ENCODE results near the gene CT45A7. TPM values are rescaled to one million over a fixed set of nuclear protein-coding genes. Genes with fewer than 3 reads are reported as not detected.
"Not testable (repeated sequence)": the region's sequence is repeated elsewhere in the genome, so short reads cannot be mapped to it uniquely, and the experiment has no call there.

Gene CT45A7, protein sequence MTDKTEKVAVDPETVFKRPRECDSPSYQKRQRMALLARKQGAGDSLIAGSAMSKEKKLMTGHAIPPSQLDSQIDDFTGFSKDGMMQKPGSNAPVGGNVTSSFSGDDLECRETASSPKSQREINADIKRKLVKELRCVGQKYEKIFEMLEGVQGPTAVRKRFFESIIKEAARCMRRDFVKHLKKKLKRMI
- total RNA-seq, result not detected

DNA sequence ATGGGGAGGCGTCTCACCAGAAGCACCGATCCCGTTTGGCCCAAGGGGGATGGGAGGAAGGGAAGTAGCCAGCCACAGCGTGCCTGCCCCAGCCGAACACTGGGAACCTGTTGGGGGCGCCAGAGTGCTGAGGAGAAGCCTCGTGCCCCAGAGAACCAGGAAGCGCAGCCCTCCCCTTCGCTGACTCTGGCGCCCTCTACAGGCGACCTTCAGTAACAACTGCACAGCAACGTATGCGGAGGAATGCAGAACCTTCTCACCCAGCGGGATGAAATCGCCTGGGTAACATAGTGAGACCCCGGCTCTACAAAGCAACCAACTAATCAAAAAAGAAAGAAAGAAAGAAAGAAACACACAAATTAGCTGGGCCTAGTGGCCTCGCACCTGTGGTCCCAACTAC is at the start of gene CT45A7:
Gene CT45A7 (minus strand): TSS at position 101 of the 400 bp plus-strand sequence. CDS start 3,747 bp downstream, outside the sequence.
- H3K4me3 ChIP-seq; H3K9me3 ChIP-seq; ATAC-seq (ENCODE audit: insufficient number of reproducible peaks, low FRiP score, low read depth); H3K27ac ChIP-seq; H3K36me3 ChIP-seq; H3K4me1 ChIP-seq (ENCODE audit: control insufficient read depth in 1 of 2, low read depth in 2 of 2); DNase-seq (ENCODE audit: low spot score); H3K27me3 ChIP-seq (replicated peaks; ENCODE audit: insufficient read depth): not testable (repeated sequence)

DNA sequence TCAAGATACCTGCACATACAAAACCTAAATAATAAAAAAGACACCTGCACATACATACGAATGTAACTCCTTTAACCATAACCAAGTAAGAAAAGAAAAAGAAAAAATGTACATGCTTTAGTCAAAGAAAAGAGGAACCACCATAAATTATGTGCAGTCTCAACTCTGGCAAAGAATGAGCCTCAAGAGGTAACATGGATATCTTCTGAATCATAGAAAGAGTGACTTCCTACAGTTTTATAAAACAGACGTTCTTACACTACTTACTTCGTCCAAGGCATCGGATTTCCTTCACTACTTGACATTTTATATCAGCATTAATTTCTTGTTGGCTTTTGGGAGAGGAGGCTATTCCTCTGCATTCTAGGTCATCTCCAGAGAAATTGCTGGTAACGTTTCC is 45.7 kb upstream of the CT45A7 start:
- not testable (repeated sequence) for ATAC-seq (ENCODE audit: insufficient number of reproducible peaks, low FRiP score, low read depth); DNase-seq (ENCODE audit: low spot score); H3K36me3 ChIP-seq; H3K9me3 ChIP-seq; H3K4me1 ChIP-seq (ENCODE audit: control insufficient read depth in 1 of 2, low read depth in 2 of 2); H3K27ac ChIP-seq; H3K4me3 ChIP-seq; H3K27me3 ChIP-seq (replicated peaks; ENCODE audit: insufficient read depth)

DNA sequence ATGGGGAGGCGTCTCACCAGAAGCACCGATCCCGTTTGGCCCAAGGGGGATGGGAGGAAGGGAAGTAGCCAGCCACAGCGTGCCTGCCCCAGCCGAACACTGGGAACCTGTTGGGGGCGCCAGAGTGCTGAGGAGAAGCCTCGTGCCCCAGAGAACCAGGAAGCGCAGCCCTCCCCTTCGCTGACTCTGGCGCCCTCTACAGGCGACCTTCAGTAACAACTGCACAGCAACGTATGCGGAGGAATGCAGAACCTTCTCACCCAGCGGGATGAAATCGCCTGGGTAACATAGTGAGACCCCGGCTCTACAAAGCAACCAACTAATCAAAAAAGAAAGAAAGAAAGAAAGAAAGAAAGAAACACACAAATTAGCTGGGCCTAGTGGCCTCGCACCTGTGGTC is 34.6 kb upstream of the CT45A7 start, which contains the start of gene CT45A9:
Gene CT45A9 (minus strand): TSS at position 101 of the 400 bp plus-strand sequence. CDS start 3,751 bp downstream, outside the sequence.
- ATAC-seq (ENCODE audit: insufficient number of reproducible peaks, low FRiP score, low read depth); H3K4me1 ChIP-seq (ENCODE audit: control insufficient read depth in 1 of 2, low read depth in 2 of 2); H3K27ac ChIP-seq; H3K9me3 ChIP-seq; DNase-seq (ENCODE audit: low spot score); H3K4me3 ChIP-seq; H3K36me3 ChIP-seq; H3K27me3 ChIP-seq (replicated peaks; ENCODE audit: insufficient read depth): not testable (repeated sequence)

DNA sequence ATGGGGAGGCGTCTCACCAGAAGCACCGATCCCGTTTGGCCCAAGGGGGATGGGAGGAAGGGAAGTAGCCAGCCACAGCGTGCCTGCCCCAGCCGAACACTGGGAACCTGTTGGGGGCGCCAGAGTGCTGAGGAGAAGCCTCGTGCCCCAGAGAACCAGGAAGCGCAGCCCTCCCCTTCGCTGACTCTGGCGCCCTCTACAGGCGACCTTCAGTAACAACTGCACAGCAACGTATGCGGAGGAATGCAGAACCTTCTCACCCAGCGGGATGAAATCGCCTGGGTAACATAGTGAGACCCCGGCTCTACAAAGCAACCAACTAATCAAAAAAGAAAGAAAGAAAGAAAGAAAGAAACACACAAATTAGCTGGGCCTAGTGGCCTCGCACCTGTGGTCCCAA is 17.4 kb upstream of the CT45A7 start, which contains the start of gene CT45A8:
Gene CT45A8 (minus strand): TSS at position 101 of the 400 bp plus-strand sequence. CDS start 3,755 bp downstream, outside the sequence.
- not testable (repeated sequence) for H3K27ac ChIP-seq; H3K4me1 ChIP-seq (ENCODE audit: control insufficient read depth in 1 of 2, low read depth in 2 of 2); ATAC-seq (ENCODE audit: insufficient number of reproducible peaks, low FRiP score, low read depth); H3K4me3 ChIP-seq; H3K36me3 ChIP-seq; H3K27me3 ChIP-seq (replicated peaks; ENCODE audit: insufficient read depth); H3K9me3 ChIP-seq; DNase-seq (ENCODE audit: low spot score)

DNA sequence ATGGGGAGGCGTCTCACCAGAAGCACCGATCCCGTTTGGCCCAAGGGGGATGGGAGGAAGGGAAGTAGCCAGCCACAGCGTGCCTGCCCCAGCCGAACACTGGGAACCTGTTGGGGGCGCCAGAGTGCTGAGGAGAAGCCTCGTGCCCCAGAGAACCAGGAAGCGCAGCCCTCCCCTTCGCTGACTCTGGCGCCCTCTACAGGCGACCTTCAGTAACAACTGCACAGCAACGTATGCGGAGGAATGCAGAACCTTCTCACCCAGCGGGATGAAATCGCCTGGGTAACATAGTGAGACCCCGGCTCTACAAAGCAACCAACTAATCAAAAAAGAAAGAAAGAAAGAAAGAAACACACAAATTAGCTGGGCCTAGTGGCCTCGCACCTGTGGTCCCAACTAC is 17.2 kb downstream of the CT45A7 start, which contains the start of gene CT45A2:
Gene CT45A2 (minus strand): TSS at position 101 of the 400 bp plus-strand sequence. CDS start 3,747 bp downstream, outside the sequence.
- not testable (repeated sequence) for DNase-seq (ENCODE audit: low spot score); H3K4me1 ChIP-seq (ENCODE audit: control insufficient read depth in 1 of 2, low read depth in 2 of 2); H3K36me3 ChIP-seq; H3K9me3 ChIP-seq; H3K27ac ChIP-seq; H3K4me3 ChIP-seq; H3K27me3 ChIP-seq (replicated peaks; ENCODE audit: insufficient read depth); ATAC-seq (ENCODE audit: insufficient number of reproducible peaks, low FRiP score, low read depth)

DNA sequence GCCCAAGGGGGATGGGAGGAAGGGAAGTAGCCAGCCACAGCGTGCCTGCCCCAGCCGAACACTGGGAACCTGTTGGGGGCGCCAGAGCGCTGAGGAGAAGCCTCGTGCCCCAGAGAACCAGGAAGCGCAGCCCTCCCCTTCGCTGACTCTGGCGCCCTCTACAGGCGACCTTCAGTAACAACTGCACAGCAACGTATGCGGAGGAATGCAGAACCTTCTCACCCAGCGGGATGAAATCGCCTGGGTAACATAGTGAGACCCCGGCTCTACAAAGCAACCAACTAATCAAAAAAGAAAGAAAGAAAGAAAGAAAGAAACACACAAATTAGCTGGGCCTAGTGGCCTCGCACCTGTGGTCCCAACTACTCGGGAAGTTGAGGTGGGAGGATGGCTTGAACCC is 34.4 kb downstream of the CT45A7 start, which contains the start of gene CT45A6:
Gene CT45A6 (minus strand): TSS at position 101 of the 400 bp plus-strand sequence. CDS start 3,794 bp downstream, outside the sequence.
- not testable (repeated sequence) for ATAC-seq (ENCODE audit: insufficient number of reproducible peaks, low FRiP score, low read depth); H3K36me3 ChIP-seq; H3K4me3 ChIP-seq; DNase-seq (ENCODE audit: low spot score); H3K4me1 ChIP-seq (ENCODE audit: control insufficient read depth in 1 of 2, low read depth in 2 of 2); H3K27ac ChIP-seq; H3K27me3 ChIP-seq (replicated peaks; ENCODE audit: insufficient read depth); H3K9me3 ChIP-seq

DNA sequence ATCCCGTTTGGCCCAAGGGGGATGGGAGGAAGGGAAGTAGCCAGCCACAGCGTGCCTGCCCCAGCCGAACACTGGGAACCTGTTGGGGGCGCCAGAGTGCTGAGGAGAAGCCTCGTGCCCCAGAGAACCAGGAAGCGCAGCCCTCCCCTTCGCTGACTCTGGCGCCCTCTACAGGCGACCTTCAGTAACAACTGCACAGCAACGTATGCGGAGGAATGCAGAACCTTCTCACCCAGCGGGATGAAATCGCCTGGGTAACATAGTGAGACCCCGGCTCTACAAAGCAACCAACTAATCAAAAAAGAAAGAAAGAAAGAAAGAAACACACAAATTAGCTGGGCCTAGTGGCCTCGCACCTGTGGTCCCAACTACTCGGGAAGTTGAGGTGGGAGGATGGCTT is 51.7 kb downstream of the CT45A7 start, which contains the start of gene CT45A5:
Gene CT45A5 (minus strand): TSS at position 101 of the 400 bp plus-strand sequence. CDS start 3,774 bp downstream, outside the sequence.
- not testable (repeated sequence) for H3K27me3 ChIP-seq (replicated peaks; ENCODE audit: insufficient read depth); H3K9me3 ChIP-seq; ATAC-seq (ENCODE audit: insufficient number of reproducible peaks, low FRiP score, low read depth); H3K27ac ChIP-seq; H3K4me3 ChIP-seq; H3K4me1 ChIP-seq (ENCODE audit: control insufficient read depth in 1 of 2, low read depth in 2 of 2); DNase-seq (ENCODE audit: low spot score); H3K36me3 ChIP-seq

Other genes starting within 250 kb of the CT45A7 start
- not detected for gene CT45A1, start 123.6 kb downstream of the CT45A7 start, total RNA-seq
- gene CT45A3, start 69.1 kb downstream of the CT45A7 start, total RNA-seq, result not detected
- not detected for gene CT45A5, start 51.8 kb downstream of the CT45A7 start, total RNA-seq
- gene CT45A6, start 34.5 kb downstream of the CT45A7 start, total RNA-seq, result not detected
- not detected for gene CT45A2, start 17.3 kb downstream of the CT45A7 start, total RNA-seq
- gene CT45A8, start 17.3 kb upstream of the CT45A7 start, total RNA-seq, result not detected
- not detected for gene CT45A9, start 34.5 kb upstream of the CT45A7 start, total RNA-seq
- gene CT45A10, start 56.2 kb upstream of the CT45A7 start, total RNA-seq, result not detected
- gene SAGE1, start 56.4 kb upstream of the CT45A7 start, total RNA-seq, result not detected
- gene MMGT1, start 136.7 kb upstream of the CT45A7 start, total RNA-seq, result 10 to 100 TPM; 26.3 to 30.3 TPM
- gene SLC9A6, start 148.2 kb upstream of the CT45A7 start, total RNA-seq, result 10 to 100 TPM; 13.9 to 14.9 TPM

Data from thoracic aorta (tissue), 2 donors.